Activated T-helper 17 cell treated with anti-CD3 and anti-CD28 coated beads, Interleukin-2, amount 50 U/mL, for 72 hours (primary cell): Measurements from ENCODE around the gene LY9. TPM values are rescaled to one million over a fixed set of nuclear protein-coding genes. Genes with fewer than 3 reads are reported as not detected.

Source experiments
- ATAC-seq: fragments of 150-1000 bp; cut with Tn5 transposase; replicated peaks from 2 replicates; pipeline ENCODE4 v1.10.0; 2021; ENCODE audit warnings: mild to moderate bottlenecking, moderate library complexity
- H3K27ac Mint-ChIP-seq: one replicate; pipeline ENCODE4 v1.8.0; 2022; ENCODE audit warnings: mixed read lengths
- H3K27me3 Mint-ChIP-seq: one replicate; pipeline ENCODE4 v1.8.0; 2022; ENCODE audit warnings: mixed read lengths
- H3K36me3 Mint-ChIP-seq: one replicate; pipeline ENCODE4 v1.8.0; 2022; ENCODE audit warnings: low read depth, mild to moderate bottlenecking, mixed read lengths
- H3K4me1 Mint-ChIP-seq: one replicate; pipeline ENCODE4 v1.8.0; 2022; ENCODE audit warnings: mixed read lengths
- H3K4me3 Mint-ChIP-seq: one replicate; pipeline ENCODE4 v1.8.0; 2022; ENCODE audit warnings: mild to moderate bottlenecking, mixed read lengths
- H3K9me3 Mint-ChIP-seq: one replicate; pipeline ENCODE4 v1.8.0; 2022; ENCODE audit warnings: mixed read lengths
- total RNA-seq, 2 donors: library from RNA; stranded (reverse); gene quantifications; one replicate each; pipeline ENCODE4 v1.2.3, GENCODE V29; 2022

Gene LY9, protein sequence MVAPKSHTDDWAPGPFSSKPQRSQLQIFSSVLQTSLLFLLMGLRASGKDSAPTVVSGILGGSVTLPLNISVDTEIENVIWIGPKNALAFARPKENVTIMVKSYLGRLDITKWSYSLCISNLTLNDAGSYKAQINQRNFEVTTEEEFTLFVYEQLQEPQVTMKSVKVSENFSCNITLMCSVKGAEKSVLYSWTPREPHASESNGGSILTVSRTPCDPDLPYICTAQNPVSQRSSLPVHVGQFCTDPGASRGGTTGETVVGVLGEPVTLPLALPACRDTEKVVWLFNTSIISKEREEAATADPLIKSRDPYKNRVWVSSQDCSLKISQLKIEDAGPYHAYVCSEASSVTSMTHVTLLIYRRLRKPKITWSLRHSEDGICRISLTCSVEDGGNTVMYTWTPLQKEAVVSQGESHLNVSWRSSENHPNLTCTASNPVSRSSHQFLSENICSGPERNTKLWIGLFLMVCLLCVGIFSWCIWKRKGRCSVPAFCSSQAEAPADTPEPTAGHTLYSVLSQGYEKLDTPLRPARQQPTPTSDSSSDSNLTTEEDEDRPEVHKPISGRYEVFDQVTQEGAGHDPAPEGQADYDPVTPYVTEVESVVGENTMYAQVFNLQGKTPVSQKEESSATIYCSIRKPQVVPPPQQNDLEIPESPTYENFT
- total RNA-seq, result 1 to 10 TPM; 1.9 to 3.2 TPM

GRCh38 chr1:160795951-160796383, at the start of gene LY9:
TSS of gene LY9 (plus strand) at chr1:160796174. CDS start at chr1:160796188, 14 bp downstream.
- Mint-ChIP-seq H3K4me3 (peak within 1 kb of the TSS; percentile 83), H3K9me3 (no peaks in the 10 kb centered on the region)

DNA sequence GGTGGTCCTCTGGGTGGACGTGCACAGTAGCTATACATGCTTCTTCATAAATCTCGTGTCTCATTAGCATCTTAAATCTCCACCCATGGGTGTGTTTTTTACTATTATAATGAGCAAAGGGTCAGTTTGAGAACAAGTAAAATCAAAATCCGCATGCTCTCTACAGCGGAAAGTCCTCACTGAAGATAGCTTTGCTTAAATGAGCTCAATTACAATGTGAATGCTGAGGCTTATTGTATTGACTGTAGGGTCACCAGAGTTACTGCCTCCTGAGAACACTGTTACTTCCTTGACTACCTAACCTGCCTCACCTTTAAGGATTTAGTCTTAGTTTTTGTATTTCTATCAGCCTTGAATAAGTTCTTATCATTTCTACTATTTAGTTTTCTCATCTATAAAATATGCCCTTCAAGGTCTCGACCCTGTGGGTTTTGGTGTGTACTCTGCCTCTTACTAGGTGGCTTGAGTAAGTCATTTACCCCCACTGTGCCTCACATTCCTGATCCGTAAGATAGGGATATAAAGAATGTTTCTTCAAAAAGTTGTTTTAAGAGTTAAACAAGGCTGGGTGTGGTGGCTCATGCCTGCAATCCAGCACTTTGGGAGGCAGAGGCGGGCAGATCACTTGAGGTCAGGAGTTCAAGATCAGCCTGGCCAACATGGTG, 49.0 kb upstream of the LY9 start:
- no peaks in the 10 kb centered on the region for H3K9me3 Mint-ChIP-seq
- H3K4me3 Mint-ChIP-seq, result no peak overlapping the region
- H3K4me1 Mint-ChIP-seq, result peaks cover 38% of the 10 kb centered on the region
- no peak overlapping the region for H3K27ac Mint-ChIP-seq
- no peaks in the 10 kb centered on the region for H3K36me3 Mint-ChIP-seq
- ATAC-seq, result no peak
- H3K27me3 Mint-ChIP-seq, result no peaks in the 10 kb centered on the region

More at GRCh38 chr1:160795951-160796383, at the start of gene LY9:
- Mint-ChIP-seq H3K27ac (peak within 1 kb of the TSS; percentile 82), H3K4me1 (peaks cover 59% of the 10 kb centered on the region), H3K27me3 (no peaks in the 10 kb centered on the region), H3K36me3 (peaks cover 3% of the 10 kb centered on the region)
- peak; percentile 91 for ATAC-seq

DNA sequence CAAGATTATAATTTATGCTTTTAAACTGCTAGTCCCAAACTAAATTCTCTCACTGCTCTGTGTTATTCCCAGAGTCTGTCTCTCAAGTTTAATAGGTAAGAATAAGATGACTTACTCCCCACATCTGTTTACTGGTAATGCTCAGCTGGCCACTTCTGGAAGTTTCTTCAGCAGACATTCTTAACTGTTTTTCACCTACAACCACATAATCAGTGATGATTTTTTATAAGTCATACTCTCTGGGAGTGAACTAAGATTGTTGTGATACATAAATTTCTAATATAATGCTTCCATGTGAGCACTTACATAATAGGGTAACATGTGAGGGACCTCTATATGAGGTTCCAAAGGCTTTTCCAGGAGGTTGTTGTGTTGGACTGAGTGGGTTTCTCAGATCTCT, 48.3 kb upstream of the LY9 start:
- H3K4me1 Mint-ChIP-seq, result peaks cover 34% of the 10 kb centered on the region
- H3K4me3 Mint-ChIP-seq, result no peak overlapping the region
- H3K27me3 Mint-ChIP-seq, result no peaks in the 10 kb centered on the region
- H3K9me3 Mint-ChIP-seq, result no peaks in the 10 kb centered on the region
- no peak overlapping the region for H3K27ac Mint-ChIP-seq
- H3K36me3 Mint-ChIP-seq, result no peaks in the 10 kb centered on the region
- no peak for ATAC-seq

DNA sequence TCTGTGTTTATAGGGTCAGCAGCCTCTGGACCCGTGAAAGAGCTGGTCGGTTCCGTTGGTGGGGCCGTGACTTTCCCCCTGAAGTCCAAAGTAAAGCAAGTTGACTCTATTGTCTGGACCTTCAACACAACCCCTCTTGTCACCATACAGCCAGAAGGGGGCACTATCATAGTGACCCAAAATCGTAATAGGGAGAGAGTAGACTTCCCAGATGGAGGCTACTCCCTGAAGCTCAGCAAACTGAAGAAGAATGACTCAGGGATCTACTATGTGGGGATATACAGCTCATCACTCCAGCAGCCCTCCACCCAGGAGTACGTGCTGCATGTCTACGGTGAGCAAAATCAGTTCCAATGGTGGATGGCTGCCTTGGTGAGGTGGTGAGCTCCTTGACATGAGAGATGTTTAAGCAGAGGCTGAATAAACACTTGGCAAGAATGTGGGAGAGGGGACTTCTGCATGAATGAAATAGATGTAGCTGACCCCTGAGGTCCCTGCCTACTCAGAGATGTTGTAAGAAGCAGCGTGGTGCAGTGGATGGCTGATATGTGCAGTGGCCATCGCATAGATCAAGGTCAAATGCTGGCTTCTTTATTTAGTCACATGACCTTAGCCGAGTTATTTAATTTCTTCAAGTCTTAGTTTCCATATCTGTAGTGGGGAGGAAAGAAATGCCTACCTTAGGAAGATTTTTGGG, 47.6 kb upstream of the LY9 start:
- Mint-ChIP-seq H3K9me3 (no peaks in the 10 kb centered on the region), H3K27me3 (no peaks in the 10 kb centered on the region), H3K36me3 (no peaks in the 10 kb centered on the region), H3K4me3 (no peak overlapping the region), H3K27ac (no peak overlapping the region), H3K4me1 (peaks cover 39% of the 10 kb centered on the region)
- ATAC-seq, result no peak

GRCh38 chr1:160748878-160749269, 47.1 kb upstream of the LY9 start:
- H3K4me1 Mint-ChIP-seq, result peaks cover 37% of the 10 kb centered on the region
- no peaks in the 10 kb centered on the region for H3K9me3 Mint-ChIP-seq
- ATAC-seq, result no peak

GRCh38 chr1:160750608-160751007, 45.4 kb upstream of the LY9 start:
- peak overlapping the region; percentile 36 for H3K27ac Mint-ChIP-seq
- no peak overlapping the region for H3K4me3 Mint-ChIP-seq
- ATAC-seq, result peak; percentile 32
- H3K36me3 Mint-ChIP-seq, result no peaks in the 10 kb centered on the region
- no peaks in the 10 kb centered on the region for H3K9me3 Mint-ChIP-seq
- H3K27me3 Mint-ChIP-seq, result no peaks in the 10 kb centered on the region
- H3K4me1 Mint-ChIP-seq, result peaks cover 25% of the 10 kb centered on the region

More at GRCh38 chr1:160748878-160749269, 47.1 kb upstream of the LY9 start:
- Mint-ChIP-seq H3K36me3 (no peaks in the 10 kb centered on the region), H3K27me3 (no peaks in the 10 kb centered on the region), H3K27ac (no peak overlapping the region), H3K4me3 (no peak overlapping the region)

DNA sequence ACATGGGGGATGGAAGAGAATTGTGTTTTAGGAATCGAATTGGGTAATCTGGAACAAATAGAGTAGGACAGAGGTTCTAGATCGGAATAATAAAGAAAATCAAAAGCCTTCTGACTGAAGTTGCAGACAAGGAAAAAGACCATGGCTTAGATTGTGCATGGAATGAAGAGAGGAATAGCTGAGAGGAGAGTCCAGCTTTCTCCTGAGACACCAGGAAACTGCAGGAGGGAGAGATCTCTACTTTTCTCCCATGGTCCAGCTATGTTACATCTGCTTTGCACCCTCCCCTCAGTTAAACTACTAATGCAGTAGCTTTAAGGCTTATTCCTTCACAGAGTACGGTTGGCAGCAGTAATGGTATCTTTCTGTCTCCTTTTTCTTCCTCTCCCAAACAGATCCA, 43.6 kb upstream of the LY9 start:
- peaks cover 28% of the 10 kb centered on the region for H3K4me1 Mint-ChIP-seq
- no peaks in the 10 kb centered on the region for H3K9me3 Mint-ChIP-seq
- no peak overlapping the region for H3K27ac Mint-ChIP-seq
- no peak for ATAC-seq
- no peaks in the 10 kb centered on the region for H3K36me3 Mint-ChIP-seq
- H3K4me3 Mint-ChIP-seq, result no peak overlapping the region
- H3K27me3 Mint-ChIP-seq, result no peaks in the 10 kb centered on the region

DNA sequence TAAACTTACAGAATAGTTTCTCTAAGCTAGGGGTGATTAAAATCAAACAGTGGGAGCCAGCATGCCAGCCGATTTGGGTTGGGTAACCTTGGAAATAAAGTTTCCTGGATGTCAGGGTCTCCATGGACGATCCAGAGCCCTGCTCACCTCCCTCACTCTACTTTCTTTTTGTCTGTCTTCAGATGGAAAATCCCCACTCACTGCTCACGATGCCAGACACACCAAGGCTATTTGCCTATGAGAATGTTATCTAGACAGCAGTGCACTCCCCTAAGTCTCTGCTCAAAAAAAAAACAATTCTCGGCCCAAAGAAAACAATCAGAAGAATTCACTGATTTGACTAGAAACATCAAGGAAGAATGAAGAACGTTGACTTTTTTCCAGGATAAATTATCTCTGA, 43.0 kb upstream of the LY9 start:
- H3K4me3 Mint-ChIP-seq, result no peak overlapping the region
- H3K36me3 Mint-ChIP-seq, result no peaks in the 10 kb centered on the region
- H3K4me1 Mint-ChIP-seq, result peaks cover 28% of the 10 kb centered on the region
- no peak overlapping the region for H3K27ac Mint-ChIP-seq
- no peaks in the 10 kb centered on the region for H3K9me3 Mint-ChIP-seq
- ATAC-seq, result no peak
- no peaks in the 10 kb centered on the region for H3K27me3 Mint-ChIP-seq

DNA sequence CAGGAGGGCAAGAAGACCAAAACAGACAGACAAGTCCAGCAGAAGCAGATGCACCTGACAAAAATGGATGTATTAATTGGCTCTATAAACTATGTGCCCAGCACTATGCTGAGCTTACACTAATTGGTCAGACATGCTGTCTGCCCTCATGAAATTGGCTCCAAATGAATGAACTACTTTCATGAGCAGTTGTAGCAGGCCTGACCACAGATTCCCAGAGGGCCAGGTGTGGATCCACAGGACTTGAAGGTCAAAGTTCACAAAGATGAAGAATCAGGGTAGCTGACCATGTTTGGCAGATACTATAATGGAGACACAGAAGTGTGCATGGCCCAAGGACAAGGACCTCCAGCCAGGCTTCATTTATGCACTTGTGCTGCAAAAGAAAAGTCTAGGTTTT, 42.4 kb upstream of the LY9 start:
- Mint-ChIP-seq H3K27ac (no peak overlapping the region), H3K4me1 (peaks cover 24% of the 10 kb centered on the region), H3K9me3 (no peaks in the 10 kb centered on the region), H3K27me3 (no peaks in the 10 kb centered on the region), H3K4me3 (no peak overlapping the region), H3K36me3 (no peaks in the 10 kb centered on the region)
- no peak for ATAC-seq

- Mint-ChIP-seq H3K36me3 (no peaks in the 10 kb centered on the region), H3K27ac (no peak overlapping the region), H3K4me1 (peaks cover 19% of the 10 kb centered on the region)
Observed at GRCh38 chr1:160755461-160755860, 40.5 kb upstream of the LY9 start.

DNA sequence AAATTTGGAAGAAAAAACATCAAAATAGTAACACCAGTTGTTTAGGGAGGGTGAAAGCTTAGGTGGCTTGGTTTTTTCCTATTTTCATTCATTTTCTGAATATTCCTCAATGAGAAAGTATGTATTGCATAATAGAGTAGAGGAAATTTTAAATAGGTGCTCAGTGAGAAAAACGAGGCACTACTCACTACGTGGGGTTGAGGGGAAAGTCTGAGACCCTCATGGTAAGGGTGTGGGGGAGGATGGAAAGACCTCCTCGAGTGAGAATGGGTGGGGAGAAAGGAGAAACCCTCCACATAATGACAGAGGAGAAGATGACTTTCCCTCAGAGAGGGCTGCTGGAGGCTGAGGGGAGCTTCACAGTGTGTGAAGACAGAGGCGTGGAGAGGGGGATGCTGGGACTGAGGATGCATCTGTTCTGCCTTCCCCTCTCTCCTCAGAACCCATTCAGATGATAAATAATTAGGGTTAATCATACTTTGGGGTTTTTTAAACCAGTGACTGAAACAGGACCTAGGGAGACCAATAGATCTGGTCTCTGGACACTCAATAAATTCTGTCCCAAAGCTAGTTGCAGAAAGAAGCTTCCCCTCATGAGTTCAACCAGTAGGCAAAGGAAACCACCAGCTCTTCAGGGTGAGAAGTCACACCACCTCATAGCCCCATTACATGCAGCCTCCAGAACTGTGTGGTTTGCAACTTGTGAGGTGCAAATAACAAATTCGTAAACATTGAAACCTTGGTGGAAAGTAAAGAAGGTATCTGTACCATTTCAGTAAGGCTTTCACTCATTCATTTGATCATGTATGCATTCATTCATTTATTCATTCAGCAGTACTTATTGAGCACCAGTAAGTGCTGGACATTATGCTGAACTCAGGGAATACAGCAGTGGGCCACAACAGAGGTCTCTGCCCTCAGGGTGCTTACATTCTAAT, 39.8 kb upstream of the LY9 start:
- ATAC-seq, result peak; percentile 60
- Mint-ChIP-seq H3K36me3 (no peaks in the 10 kb centered on the region), H3K9me3 (no peaks in the 10 kb centered on the region), H3K4me1 (peaks cover 13% of the 10 kb centered on the region), H3K27ac (no peak overlapping the region), H3K4me3 (no peak overlapping the region), H3K27me3 (no peaks in the 10 kb centered on the region)

More at GRCh38 chr1:160755461-160755860, 40.5 kb upstream of the LY9 start:
- Mint-ChIP-seq H3K27me3 (no peaks in the 10 kb centered on the region), H3K9me3 (no peaks in the 10 kb centered on the region), H3K4me3 (no peak overlapping the region)
- no peak for ATAC-seq

GRCh38 chr1:160756849-160757201, 39.1 kb upstream of the LY9 start:
- Mint-ChIP-seq H3K9me3 (no peaks in the 10 kb centered on the region), H3K4me3 (no peak overlapping the region), H3K36me3 (no peaks in the 10 kb centered on the region), H3K27ac (no peak overlapping the region), H3K4me1 (peaks cover 9% of the 10 kb centered on the region), H3K27me3 (no peaks in the 10 kb centered on the region)
- peak; percentile 67 for ATAC-seq

- Mint-ChIP-seq H3K27ac (no peak overlapping the region), H3K4me1 (peaks cover 4% of the 10 kb centered on the region), H3K36me3 (no peaks in the 10 kb centered on the region), H3K27me3 (no peaks in the 10 kb centered on the region), H3K9me3 (no peaks in the 10 kb centered on the region), H3K4me3 (no peak overlapping the region)
- no peak for ATAC-seq
Observed at GRCh38 chr1:160758521-160758920, 37.5 kb upstream of the LY9 start.
